Gastrocnemius medialis (tissue), 4 donors: ENCODE data around the gene XCL1. TPM values are rescaled to one million over a fixed set of nuclear protein-coding genes. Genes with fewer than 3 reads are reported as not detected.

ENCODE experiments used
- ATAC-seq, 2 donors: fragments of 150-250 bp; one replicate each; pipeline ENCODE4 v1.9.1; 2016
- DNase-seq, 2 donors: peaks; one replicate each; pipeline ENCODE4 v3.0.0-alpha.2; 2019
- H3K27ac ChIP-seq, 4 donors: fragments of 200-600 bp; sonication (generic); 1 replicate in 1 of 4; 2 replicates in 3 of 4; pipeline ENCODE4 v1.5.1; 2016 to 2018; ENCODE audit warnings: mild to moderate bottlenecking in 2 of 4, moderate library complexity in 1 of 4
- H3K27me3 ChIP-seq, 3 donors: fragments of 200-600 bp; sonication (generic) in 2 of 3; 1 replicate in 1 of 3; 2 replicates in 2 of 3; pipeline versions ENCODE4 v1.5.1 to v1.6.0; 2016 to 2019; ENCODE audit warnings: mild to moderate bottlenecking in 1 of 3, moderate library complexity in 1 of 3
- H3K36me3 ChIP-seq, 2 donors: fragments of 200-600 bp; sonication (generic) in 1 of 2; one replicate each; pipeline ENCODE4 v1.5.1; 2017 to 2018
- H3K4me1 ChIP-seq, 2 donors: fragments of 200-600 bp; sonication (generic) in 1 of 2; one replicate each; pipeline ENCODE4 v1.5.1; 2016 to 2017; ENCODE audit warnings: mild to moderate bottlenecking in 2 of 2
- H3K4me3 ChIP-seq, 4 donors: fragments of 200-600 bp; sonication (generic) in 3 of 4; 1 replicate in 1 of 4; 2 replicates in 3 of 4; pipeline ENCODE4 v1.5.1; 2016 to 2019; ENCODE audit warnings: mild to moderate bottlenecking in 2 of 4
- H3K9me3 ChIP-seq, 3 donors: fragments of 200-600 bp; sonication (generic) in 2 of 3; 1 replicate in 1 of 3; 2 replicates in 2 of 3; pipeline ENCODE4 v1.5.1; 2016 to 2019
- CTCF ChIP-seq, 5 experiments: fragments of 450-650 bp in 3 of 5; fragments of 200-600 bp in 2 of 5; sonication (generic) in 2 of 5; IDR thresholded peaks in 4 of 5; conservative IDR thresholded peaks in 1 of 5; 1 replicate in 4 of 5; 2 replicates in 1 of 5; pipeline ENCODE4 v1.5.1; 2016 to 2019; ENCODE audit warnings: antibody characterized with exemption in 5 of 5, mild to moderate bottlenecking in 3 of 5, moderate library complexity in 3 of 5
- POLR2A ChIP-seq, 2 donors: fragments of 450-650 bp; IDR thresholded peaks; one replicate each; pipeline ENCODE4 v1.6.1; 2017; ENCODE audit warnings: antibody characterized with exemption in 2 of 2, mild to moderate bottlenecking in 2 of 2, moderate library complexity in 2 of 2
- in situ Hi-C, 4 donors: fragments of 200-750 bp; cut with MboI; loops; one replicate each; pipeline versions ENCODE4 v1.15.0 to v1.8.0; 2017; ENCODE audit warnings: low sequenced_read_pairs in 4 of 4
- intact Hi-C: fragments of 100-400 bp; cut with DNase I; formaldehyde crosslinking; loops from one replicate; pipeline ENCODE4 v1.15.1; 2023; ENCODE audit warnings: low total_unique reads
- total RNA-seq, 4 donors: library from RNA; depleted of rRNA; stranded (reverse); fragments of >200 nt; gene quantifications; one replicate each; pipeline versions ENCODE4 v1.1.0 to v1.2.3, GENCODE V29; 2016

XCL1 gene
- total RNA-seq, 4 donors from 2014 or later, result not detected

DNA sequence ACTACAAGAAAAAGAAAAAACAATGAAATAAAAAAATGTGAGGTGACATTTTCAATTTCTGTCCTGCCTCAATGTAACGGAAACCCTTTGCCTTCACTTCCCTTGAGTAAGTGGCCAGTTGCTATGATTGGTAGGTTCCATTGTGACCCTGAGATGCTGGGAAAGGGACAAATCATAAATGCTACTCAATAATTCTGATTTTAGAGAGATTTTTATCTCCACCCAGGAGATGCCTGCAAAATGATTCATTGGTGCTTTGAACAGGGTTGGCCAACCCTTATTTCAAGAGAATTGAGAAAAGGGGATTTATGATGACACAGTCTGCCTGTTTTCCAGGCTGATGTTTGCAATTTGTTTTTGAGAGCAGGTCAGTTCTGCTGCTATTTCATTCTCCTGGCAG is 22.5 kb downstream of the XCL1 start:
- peaks cover 3 to 4% of the 10 kb centered on the region in 2 donors for H3K4me1 ChIP-seq
- H3K4me3 ChIP-seq, result no peak overlapping the region
- no peak for TF ChIP-seq CTCF (IDR thresholded peaks at IDR 0.05 in 4 of 5, conservative IDR thresholded peaks at IDR 0.05 in 1 of 5)
- TF ChIP-seq POLR2A (IDR thresholded peaks at IDR 0.05), result no peak
- no peaks in the 10 kb centered on the region for H3K36me3 ChIP-seq
- DNase-seq (no peak), ATAC-seq (no peak)
- in situ Hi-C loops, result no loop called here
- intact Hi-C loops, result no loop called here
- H3K27ac ChIP-seq, result no peak overlapping the region
- H3K27me3 ChIP-seq, result no peaks in the 10 kb centered on the region
- H3K9me3 ChIP-seq, result no peaks in the 10 kb centered on the region

- DNase-seq, result no peak
- H3K4me3 ChIP-seq, result no peak overlapping the region
- TF ChIP-seq POLR2A (IDR thresholded peaks at IDR 0.05), result no peak
- TF ChIP-seq CTCF (IDR thresholded peaks at IDR 0.05 in 4 of 5, conservative IDR thresholded peaks at IDR 0.05 in 1 of 5), result no peak
- intact Hi-C loops, result no loop called here
- H3K9me3 ChIP-seq, result no peaks in the 10 kb centered on the region
- no peaks in the 10 kb centered on the region for H3K36me3 ChIP-seq
- H3K4me1 ChIP-seq, result peaks cover 3 to 7% of the 10 kb centered on the region in 2 donors
- ATAC-seq, result no peak
- H3K27ac ChIP-seq, result no peak overlapping the region
- H3K27me3 ChIP-seq, result no peaks in the 10 kb centered on the region
- in situ Hi-C loops, result loop anchor here (5.0 to 25.0 kb wide), 8 partner anchors 295 to 945 kb away; partner anchors contain the start of gene SLC19A2 (in 2 of the 4)
These were observed 23.2 kb downstream of the XCL1 start for GRCh38 chr1:168599641-168600040.

GRCh38 chr1:168601051-168601450 is 24.6 kb downstream of the XCL1 start:
- H3K36me3 ChIP-seq, result no peaks in the 10 kb centered on the region
- H3K27me3 ChIP-seq, result no peaks in the 10 kb centered on the region
- TF ChIP-seq POLR2A (IDR thresholded peaks at IDR 0.05) (no peak), CTCF (IDR thresholded peaks at IDR 0.05 in 4 of 5, conservative IDR thresholded peaks at IDR 0.05 in 1 of 5) (no peak)
- H3K27ac ChIP-seq, result no peak overlapping the region
- no peaks in the 10 kb centered on the region for H3K9me3 ChIP-seq
- in situ Hi-C loops (loop anchor here (5.0 to 25.0 kb wide), 8 partner anchors 294 to 944 kb away; partner anchors contain the start of gene SLC19A2 (in 2 of the 4)), intact Hi-C loops (no loop called here)
- H3K4me1 ChIP-seq, result peaks cover 8 to 11% of the 10 kb centered on the region in 2 donors
- no peak for ATAC-seq
- DNase-seq, result no peak
- no peak overlapping the region for H3K4me3 ChIP-seq

DNA sequence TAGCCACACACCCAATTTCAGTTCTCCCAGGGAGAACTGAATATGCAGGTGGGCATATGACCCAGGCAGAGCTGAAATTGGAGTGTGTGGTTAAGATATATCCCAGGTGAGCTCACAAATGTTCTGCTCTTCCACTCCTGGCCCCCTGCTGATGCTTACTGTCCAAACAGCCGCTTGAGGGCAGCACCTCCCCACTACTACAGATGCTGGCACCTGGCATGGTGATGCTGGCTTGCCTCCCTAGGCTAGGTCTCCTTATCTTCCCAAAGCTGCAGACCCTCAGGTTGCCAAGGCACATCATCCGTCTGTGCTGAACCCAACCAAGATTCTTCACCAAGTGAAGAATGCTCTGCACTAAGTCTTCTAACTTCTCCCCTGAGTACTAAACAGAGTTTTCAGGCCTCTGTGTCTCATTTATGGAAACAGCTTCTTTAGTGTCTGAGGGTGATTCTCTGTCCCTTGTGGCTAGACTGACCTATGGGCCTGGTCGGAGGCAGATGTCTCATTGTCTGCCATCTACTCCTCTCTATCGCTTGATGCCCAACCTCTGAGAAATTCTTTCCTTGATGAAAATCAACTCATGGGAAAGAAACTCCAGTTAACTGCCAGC is 27.2 kb downstream of the XCL1 start:
- no peak overlapping the region for H3K4me3 ChIP-seq
- H3K27ac ChIP-seq, result peak overlapping the region; percentile 17 to 100 (median 56)
- H3K27me3 ChIP-seq, result no peaks in the 10 kb centered on the region
- ATAC-seq (peak; percentile 53 to 69), DNase-seq (peak; percentile 68 to 79)
- H3K9me3 ChIP-seq, result no peaks in the 10 kb centered on the region
- in situ Hi-C loops, result loop anchor here (5.0 to 25.0 kb wide), 8 partner anchors 291 to 941 kb away; partner anchors contain the start of gene SLC19A2 (in 2 of the 4)
- no peaks in the 10 kb centered on the region for H3K36me3 ChIP-seq
- H3K4me1 ChIP-seq, result peaks cover 28 to 32% of the 10 kb centered on the region in 2 donors
- intact Hi-C loops, result loop anchor here (1.0 kb wide), 1 partner anchor 745 kb away; no protein-coding TSS in a partner anchor
- TF ChIP-seq POLR2A (IDR thresholded peaks at IDR 0.05) (no peak), CTCF (IDR thresholded peaks at IDR 0.05 in 4 of 5, conservative IDR thresholded peaks at IDR 0.05 in 1 of 5) (peak; percentile 86 to 93 (median 87))
